ENCODE data around the gene CTSV.
"Not testable (repeated sequence)": the region's sequence is repeated elsewhere in the genome, so short reads cannot be mapped to it uniquely, and the experiment has no call there.

CTSV gene

DNA sequence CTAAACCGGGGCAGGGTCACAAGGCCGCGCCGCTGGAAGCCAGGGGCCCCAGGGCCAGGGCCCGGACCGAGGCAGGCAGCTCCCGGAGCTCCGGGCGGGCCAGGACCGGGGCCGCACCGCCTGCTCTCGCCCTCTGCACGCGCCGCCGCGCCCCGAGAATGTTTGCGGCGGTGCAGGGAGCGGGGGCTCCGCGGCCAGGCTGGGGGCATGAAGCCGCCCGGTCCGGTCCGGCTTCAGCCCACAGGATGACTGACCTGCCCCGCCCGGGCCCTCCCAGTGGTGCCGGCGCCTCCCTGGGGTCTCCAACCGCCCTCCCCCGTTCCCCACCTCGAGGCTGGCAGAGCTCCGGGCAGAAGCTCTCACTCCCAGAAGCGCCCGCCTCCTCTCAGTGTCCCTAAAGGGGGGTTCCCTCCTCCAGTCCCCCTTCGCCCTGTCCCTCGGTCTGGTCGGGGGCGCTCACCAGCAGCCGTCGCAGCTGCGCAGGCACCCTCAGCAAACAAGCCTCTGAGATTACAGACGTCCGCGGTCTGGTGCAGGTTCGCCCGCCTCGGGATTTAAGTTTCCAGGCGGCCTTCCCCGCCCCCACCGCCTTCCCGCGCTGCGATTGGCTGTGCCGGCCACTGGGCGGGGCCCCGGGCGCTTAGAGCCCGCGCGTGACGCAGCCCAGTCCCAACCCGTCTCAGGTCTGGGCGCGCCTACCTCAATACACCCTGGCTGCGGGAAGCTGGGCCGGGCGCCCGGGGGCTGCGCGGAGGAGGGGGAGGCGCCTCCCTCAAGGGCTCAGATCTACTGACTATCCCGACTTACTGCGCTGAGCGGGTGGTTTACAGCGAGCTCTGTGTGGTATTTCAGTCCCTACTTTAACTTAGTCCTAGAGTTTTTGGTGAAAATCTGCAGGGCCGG, at the start of gene CTSV:
Gene CTSV (minus strand): TSS at position 532 of the 903 bp plus-strand sequence. CDS start 1,099 bp downstream, outside the sequence.
- DNase-seq (ENCODE audit: low read depth in 2 of 2), result peak; percentile 21 to 37

DNA sequence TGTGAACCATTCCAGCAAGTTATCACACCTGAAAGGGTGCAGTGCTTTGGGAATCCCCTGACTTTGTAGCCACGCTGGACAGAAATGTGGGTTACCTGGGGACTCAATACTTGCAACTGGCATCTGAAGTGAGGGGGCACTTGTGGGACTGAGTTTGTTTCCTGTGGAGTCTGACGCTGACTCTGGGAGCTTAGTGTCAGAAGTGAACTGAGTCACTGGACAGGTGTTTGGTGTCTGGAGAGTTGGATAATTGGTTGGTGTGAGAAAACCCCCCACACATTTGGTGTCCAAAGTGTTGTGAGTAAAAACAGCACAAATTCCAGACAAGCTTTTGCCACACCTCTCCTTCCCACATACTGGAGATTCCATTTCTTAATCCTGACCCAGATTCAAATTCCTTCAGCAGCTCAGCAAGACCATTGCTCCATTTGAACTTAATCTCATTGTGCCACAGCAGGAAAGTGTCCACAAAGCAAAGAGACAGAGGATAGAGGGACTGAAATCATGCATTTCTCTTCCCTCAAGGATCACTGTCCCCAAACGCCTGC, 48.8 kb upstream of the CTSV start:
- DNase-seq (ENCODE audit: low read depth in 2 of 2), result not testable (repeated sequence)

DNA sequence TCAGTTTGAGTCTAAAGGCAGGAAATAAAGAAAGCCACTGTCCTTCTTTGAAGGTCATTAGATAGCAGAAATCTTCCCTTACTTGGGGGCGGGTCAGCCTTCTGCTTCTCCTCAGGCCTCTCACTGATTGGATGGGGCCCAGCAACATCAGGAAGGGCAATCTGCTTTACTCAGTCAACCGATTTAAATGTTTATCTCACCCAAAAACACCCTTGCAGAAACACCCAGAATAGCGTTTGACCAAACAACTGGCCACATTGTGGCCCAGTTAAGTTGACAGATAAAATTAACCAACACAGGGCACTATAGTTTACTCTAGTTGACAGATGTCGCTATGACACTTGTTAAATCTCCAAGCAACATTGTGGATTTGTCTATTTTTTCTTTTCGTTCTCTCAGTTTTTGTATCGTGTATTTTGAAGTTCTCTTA, 45.6 kb upstream of the CTSV start:
- not testable (repeated sequence) for DNase-seq (ENCODE audit: low read depth in 2 of 2)

DNA sequence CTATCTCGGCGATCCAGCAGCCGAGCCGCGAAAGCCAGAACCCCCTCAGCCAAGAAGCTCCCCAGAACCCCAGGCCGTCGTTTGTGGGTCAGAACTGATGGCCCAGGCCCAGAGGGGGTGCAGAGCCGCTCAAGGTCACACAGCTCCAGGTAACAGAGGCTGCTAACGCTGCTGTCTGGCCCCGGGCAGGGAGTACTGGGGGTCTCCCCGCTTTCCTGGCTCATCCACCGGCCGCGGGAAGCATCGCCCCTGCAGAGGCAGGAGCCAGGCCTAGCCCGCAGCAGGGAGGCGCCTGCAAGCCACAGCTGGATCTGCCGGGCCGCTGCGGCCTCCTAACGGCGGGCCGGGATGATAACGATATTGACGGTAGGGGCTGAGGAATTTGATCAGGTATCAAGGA, 39.4 kb upstream of the CTSV start:
- DNase-seq (ENCODE audit: low read depth in 2 of 2), result no peak

DNA sequence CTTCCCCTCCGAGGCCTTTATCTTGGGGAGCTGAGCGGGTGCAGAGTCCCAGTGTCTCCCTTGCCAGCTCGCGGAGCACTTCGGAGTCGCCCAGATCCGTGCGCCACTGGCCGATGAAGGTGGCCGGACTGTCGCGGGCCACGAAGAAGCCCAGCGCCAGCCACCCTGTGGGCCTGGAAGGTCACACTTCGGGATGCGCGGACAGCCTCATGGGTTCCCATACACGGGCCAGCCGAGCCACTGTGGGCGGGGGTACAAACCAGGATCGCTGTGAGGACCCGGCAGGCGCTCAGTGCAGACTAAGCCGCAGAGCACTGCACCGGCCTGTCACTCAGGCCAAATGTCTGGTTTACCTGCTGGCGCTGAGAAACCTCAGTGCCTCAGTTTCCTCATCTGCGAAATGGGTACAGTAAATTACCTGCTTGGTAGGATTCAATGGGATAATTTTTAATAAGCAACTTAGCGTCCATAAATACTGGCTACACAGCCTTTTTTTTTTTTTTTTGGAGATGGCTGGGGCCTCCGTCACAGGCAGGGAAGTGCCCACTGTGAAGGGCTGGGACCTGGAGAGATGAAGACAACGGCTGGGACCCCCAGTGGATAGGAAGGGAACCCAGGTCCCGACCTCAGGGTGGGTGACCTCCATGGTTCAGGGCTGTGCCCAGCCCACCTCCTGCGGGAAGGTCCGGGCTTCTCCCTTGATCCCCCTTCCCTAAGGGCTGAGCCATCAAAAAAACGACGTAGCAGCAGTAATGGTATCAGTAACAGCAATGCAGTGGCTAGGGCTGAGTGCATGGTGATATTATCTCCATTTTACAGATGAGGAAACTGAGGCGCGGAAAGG, 38.7 kb upstream of the CTSV start:
- DNase-seq (ENCODE audit: low read depth in 2 of 2), result no peak

DNA sequence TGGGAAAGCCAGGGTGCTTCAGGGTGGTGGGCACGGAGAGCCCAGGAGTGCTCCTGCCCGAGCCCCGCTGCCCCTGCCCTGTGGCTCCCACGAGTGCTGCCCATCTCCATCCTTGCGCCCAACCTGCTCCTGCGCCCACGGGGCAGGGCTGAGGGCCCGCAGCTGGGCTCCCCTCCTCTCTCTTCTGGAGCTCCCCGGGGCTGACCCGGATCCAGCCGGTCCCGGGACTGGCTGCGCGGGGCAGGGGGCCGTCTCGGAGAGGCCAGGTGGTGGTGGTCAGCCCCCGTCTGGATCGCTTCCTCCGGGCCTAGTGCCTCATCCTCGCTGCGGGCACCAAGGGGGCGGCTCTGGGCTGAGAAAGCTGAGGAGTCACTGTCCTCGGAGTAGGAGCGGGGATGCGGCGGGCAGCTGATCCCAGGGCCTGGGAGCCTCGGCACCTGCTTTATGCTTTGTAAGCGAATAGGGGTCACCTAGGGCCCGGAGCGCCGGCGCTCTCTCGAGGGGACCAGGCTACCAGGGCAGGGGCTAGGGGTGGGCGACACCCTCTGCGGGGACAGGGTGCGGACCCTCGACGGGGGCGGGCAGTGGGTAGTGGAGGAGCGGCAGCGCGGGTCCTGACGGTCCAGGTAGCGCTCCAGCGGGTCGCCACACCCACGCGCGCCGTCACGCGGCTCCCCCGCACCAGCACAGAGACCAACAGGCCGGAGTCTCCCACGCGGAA, 37.9 kb upstream of the CTSV start:
- not testable (repeated sequence) for DNase-seq (ENCODE audit: low read depth in 2 of 2)

DNA sequence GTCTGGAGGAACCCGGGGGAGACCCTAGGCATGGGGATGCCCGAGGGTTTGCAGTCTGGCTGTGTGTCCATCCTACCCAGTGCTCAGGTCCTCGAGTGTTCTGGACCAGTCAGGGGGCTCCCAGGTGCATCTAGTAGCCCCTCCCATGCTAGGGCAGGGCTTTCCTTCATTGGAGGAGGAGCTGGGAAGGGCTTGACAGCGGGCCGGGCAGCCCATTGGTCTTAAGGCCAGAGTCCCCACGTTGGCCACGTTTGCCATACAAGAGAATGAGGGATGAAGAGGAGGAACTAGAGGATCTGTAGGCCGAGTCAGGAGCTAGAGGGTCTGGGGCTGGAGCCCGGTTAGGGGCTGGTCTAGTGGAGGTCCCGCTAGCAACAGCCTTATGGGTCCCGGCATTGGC, 37.3 kb upstream of the CTSV start:
- no peak for DNase-seq (ENCODE audit: low read depth in 2 of 2)

DNA sequence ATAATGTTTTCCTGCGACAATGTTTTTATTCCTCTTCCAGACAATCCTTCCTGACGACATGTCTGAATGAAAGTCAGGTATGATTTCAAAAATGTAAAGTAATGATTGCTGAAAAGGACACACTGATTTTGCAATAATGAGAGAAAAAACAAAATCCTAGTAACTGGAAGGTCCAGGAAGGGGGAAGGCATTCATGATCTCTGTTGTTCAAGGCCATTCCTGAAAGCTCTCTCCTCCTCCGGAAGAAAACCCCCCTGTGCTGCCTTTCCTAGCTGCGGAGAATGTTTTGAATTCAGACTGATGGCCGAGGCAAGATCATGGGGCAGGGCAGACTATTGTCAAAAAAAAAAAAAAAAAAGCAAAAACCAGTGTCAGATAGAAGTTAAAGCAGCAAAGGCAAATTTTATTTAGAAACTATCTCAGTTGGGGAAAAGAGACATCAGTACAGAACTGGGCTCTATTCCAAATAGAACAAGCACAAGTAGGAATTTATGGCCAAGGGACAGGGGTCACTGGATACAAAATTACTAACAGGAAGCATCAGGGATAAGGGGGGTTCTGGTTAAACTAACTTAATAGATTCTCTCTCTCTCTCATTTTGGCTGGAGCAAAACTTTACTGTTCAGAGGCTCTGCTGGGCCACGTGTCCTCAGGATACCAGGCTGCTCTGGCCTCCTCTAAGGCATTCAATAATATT, 36.5 kb upstream of the CTSV start:
- DNase-seq (ENCODE audit: low read depth in 2 of 2), result no peak

DNA sequence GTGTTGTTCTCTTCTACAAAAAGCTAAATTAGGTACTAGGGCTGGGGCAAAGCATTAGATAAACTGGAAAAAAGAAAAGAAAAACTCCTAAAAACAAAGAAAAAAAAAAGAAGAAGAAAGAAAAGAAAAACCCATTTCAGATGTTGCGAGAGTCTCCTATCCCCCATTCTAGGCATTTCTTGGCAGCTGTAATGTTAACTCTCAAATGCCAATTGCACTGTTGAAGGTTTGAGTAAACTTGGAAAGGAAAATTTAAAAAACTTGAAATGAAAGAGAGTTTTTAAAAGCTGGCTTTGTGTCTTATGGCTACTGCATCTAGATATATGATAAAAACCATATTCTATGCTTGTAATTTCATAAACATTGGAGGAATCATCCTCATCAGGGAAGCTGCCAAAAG, 34.6 kb upstream of the CTSV start:
- DNase-seq (ENCODE audit: low read depth in 2 of 2), result no peak

DNA sequence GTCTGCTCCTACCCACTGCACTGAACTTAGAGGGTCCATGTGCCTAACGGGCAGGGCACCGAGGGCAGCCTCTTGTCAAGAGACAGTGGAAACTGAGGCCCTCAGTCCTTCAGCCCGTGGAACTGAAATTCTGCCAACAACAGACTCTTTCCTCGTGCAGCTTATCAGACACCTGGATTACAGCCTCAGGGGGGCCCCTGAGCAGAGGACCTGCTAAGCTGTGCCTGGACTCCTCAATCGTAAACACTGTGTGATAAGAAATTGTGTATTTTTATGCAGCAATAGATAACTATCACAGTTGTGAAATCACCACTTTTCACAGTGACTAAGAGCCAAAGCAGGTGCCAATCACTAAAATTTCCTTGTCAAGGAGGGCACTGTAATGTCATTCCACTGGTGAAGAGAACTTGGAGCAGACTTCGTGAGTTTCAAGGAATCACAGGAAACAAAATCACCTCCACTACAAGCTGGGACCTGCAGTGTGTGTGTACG, 33.4 kb upstream of the CTSV start:
- DNase-seq (ENCODE audit: low read depth in 2 of 2), result no peak

DNA sequence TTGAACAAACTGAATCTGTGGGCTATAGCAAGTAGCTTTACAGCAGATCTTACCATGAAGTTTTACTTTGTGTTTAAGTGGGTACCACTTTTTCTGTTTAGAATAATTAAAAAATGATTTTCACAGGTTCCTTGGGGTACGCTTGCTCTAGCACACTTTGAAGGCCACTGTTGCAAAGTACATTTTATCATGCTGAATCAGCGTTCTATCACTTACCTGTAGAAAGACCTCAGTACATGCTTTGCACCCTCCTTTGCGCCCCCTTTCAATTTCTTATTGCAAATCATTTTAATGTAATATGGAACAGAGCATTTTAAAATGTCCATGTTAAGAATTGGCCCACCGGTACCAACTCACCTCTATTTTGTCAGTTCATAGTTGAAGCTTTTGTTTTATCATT, 31.4 kb upstream of the CTSV start:
- not testable (repeated sequence) for DNase-seq (ENCODE audit: low read depth in 2 of 2)

DNA sequence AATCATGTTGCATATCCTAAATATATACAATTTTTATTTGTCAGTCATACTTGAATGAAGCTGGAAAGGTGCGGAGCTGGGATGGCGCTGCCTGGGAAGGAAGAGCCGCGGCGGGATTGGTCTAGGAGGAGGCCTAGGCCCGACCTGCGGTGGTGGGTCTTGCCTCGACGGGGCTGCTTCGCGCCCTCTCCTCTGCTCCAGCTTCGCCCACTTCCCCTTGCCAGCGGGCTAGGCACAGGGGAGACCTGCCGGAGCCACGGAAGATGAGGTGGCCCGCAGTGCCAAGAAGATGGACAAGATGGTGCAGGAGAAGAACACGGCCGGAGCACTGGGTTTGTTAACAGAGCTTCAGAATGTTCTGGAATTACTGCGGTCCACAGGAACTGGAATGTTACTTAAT, 28.5 kb upstream of the CTSV start:
- no peak for DNase-seq (ENCODE audit: low read depth in 2 of 2)

DNA sequence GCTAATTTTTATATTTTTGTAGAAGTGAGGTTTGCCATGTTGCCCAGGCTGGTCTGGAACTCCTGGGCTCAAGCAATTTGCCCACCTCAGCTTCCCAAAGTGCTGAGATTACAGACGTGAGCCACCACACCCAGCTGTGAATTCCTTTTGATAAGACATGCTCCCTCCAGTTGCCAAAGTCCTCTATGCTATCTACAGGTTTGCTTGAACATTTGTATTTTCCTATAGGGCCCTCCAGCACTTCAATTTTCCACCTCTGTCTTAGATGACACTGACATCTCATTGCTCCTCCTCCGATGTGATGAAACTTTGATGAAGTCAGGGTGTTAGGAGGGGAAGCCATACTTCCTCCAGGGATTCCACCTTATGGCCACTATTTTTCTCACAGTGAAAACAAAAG, 25.2 kb upstream of the CTSV start:
- no peak for DNase-seq (ENCODE audit: low read depth in 2 of 2)

DNA sequence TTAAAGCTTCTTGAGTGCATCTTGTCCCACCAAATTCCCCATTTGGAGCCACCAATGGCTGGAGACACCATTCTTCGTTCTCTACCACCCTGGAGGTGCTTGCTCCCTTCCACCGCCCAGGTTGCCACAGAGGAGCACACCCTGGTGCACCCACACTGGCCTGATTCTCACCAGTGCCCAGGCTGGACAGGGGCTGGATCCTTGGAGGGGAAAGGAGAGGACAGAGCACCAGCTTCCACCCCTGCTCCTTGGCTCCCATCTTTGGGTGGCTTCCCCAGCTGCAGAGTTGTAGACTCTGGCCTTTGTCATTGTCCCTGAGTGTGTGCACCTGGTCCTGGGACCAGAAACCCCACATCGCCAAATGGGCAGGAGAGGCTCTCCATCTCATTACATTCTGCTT, 21.9 kb upstream of the CTSV start:
- no peak for DNase-seq (ENCODE audit: low read depth in 2 of 2)

DNA sequence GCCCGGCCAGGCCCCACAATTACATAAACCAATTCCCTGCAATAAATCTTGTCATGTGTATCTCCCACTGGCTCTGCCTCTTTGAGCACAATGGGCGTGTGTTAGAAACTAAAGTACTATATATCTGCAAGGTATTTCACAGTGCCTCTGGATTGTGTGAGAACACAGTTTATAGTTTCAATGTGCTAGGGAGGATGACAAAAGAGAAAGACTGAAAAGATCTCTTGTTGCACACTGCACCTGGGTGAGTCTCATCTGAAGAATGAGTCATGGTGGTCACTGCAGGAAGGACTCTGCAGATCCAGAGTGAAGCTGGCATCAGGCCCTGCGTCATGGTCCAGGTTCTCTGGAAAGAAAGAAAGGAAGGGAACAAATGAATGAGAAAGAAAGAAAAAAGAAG, 20.7 kb upstream of the CTSV start:
- DNase-seq (ENCODE audit: low read depth in 2 of 2), result no peak

DNA sequence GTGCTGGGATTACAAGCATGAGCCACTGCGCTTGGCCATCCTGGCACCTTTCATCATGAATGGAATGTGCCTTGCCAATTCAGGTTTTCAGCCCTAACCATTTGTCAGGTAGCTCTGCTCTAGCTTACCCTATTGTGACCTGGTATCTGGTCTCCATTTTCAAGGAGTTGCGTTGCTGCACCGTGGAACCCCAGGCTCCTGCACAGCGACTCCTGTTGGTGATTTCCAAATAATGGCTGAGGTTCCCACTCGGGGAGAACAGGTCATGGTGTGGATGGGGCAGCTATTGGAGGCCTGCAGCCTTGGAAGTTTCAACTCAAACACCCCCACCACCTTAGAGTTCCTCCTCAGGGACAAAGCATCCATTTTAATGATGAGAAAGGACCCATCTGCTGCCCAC, 18.7 kb upstream of the CTSV start:
- no peak for DNase-seq (ENCODE audit: low read depth in 2 of 2)

DNA sequence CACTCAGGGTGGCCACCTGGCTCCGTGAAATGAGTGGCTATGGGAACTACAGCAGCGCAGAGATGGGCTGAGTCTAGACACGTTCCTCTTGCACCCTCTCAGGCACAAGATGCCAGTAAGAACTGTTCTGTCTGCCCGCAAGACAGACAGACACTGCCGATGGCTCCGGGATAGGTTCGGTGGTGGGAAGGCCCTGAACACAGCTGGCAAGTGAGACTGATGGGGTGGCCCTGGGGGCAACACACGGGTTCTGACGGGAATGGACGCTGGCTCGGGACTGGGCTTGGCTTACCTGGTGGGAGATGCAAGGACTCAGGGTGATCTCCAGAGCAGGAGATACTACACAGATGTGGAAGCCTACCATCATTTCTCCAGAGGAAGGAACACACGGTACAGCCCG, 16.9 kb upstream of the CTSV start:
- DNase-seq (ENCODE audit: low read depth in 2 of 2), result not testable (repeated sequence)

DNA sequence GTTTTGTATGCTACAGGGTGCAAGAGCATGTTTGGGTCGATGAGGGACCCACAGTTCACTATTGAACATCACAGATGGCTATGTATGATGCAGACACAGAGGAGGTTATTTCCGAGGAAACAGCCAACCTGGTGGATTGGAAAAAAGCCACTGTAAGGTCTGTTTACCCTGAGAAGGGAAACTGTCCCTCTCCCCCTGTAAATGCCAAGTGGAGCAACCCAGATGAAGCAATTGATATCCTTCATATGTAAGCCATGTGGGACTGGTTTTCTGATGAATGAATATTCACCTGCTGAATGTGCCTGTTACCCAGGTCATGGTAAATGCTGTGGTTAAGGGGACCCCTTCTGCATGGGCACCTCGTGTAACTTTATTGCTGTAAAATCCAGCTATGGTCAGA, 14.8 kb upstream of the CTSV start:
- DNase-seq (ENCODE audit: low read depth in 2 of 2), result no peak

DNA sequence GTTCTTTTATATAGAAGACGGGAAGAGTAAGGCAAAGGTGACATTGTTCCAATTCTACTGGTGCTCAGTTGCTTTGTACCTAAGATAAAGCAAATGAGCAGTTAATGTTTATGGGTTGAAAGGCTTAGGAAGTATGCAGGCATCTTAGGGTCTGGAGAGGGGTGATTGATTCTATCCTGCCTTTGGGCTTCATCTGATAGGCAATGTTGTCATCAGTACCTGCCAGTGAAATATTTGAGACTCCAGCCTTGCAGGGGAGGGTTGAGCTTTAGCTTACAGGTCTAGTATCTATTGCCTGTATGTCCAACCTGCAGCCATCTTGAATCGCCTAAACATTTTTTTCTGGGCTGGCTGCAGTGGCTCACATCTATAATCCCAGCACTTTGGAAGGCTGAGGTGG, 13.8 kb upstream of the CTSV start:
- no peak for DNase-seq (ENCODE audit: low read depth in 2 of 2)

DNA sequence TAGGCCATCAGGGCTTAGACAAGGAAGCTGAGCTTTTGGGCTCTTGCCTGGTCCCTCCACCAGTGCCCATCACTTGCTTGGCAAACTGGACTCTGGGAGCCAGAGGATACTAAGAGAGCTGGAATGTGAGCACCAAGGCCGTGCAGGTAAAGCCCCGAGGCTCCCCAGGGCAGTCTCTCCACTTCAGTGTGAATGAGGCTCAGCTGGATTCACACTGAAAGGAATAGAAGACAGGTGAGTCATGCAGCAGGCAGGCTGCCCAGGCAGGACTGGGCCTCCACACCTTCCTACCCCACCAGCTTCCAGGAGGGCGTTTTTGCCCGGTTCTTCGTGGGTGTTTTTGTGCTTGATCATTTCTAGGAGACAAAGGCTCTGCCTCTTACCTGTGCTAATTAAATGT, 7.3 kb upstream of the CTSV start:
- DNase-seq (ENCODE audit: low read depth in 2 of 2), result no peak

DNA sequence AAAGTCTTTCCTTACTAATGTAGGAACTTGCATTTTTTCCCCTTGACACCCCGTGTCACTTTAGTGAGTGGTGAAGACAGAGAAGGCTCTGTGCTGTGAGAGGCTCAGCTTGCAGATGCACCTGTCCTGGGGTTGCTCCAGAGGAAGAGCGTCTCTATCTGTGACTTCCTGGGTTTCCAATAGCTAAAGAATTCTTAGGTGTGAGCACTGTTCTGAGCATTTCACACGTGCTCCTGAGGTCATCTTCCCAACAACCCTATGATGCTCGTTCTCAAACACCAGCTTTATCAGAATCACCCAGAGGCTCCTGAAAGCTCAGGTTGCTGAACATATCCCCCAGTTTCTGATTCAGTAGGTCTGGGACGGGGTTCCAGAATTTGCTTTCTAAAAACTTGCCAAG, 6.4 kb upstream of the CTSV start:
- DNase-seq (ENCODE audit: low read depth in 2 of 2), result no peak
